ENCODE data around the gene AUTS2.

GRCh38 chr7:69622960-69623359, 24.7 kb downstream of the AUTS2 start:
- TF ChIP-seq PHTF2 (CRISPR knock-in tag; IDR thresholded peaks at IDR 0.05): no peak
- TF ChIP-seq, protein P1, sequence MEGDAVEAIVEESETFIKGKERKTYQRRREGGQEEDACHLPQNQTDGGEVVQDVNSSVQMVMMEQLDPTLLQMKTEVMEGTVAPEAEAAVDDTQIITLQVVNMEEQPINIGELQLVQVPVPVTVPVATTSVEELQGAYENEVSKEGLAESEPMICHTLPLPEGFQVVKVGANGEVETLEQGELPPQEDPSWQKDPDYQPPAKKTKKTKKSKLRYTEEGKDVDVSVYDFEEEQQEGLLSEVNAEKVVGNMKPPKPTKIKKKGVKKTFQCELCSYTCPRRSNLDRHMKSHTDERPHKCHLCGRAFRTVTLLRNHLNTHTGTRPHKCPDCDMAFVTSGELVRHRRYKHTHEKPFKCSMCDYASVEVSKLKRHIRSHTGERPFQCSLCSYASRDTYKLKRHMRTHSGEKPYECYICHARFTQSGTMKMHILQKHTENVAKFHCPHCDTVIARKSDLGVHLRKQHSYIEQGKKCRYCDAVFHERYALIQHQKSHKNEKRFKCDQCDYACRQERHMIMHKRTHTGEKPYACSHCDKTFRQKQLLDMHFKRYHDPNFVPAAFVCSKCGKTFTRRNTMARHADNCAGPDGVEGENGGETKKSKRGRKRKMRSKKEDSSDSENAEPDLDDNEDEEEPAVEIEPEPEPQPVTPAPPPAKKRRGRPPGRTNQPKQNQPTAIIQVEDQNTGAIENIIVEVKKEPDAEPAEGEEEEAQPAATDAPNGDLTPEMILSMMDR (IDR thresholded peaks at IDR 0.05 in 2 of 3, conservative IDR thresholded peaks at IDR 0.05 in 1 of 3; ENCODE audit: insufficient read depth in 2 of 3, low read depth in 1 of 3, low read length in 3 of 3): no peak
- no peak for TF ChIP-seq IRF1 (CRISPR knock-in tag; IDR thresholded peaks at IDR 0.05; ENCODE audit: borderline replicate concordance)
- TF ChIP-seq ZNF561 (CRISPR knock-in tag; conservative IDR thresholded peaks at IDR 0.05): no peak
- TF ChIP-seq POLR2A (conservative IDR thresholded peaks at IDR 0.05): no peak
- TF ChIP-seq RFX5 (IDR thresholded peaks at IDR 0.05; ENCODE audit: low read depth, low read length): no peak
